Tibial artery (tissue), 4 donors: ENCODE data around the gene SRGAP1.

ENCODE experiments used
- DNase-seq, 2 donors: peaks; one replicate each; pipeline ENCODE4 v3.0.0-alpha.2; 2019
- H3K27ac ChIP-seq, 2 donors: fragments of 200-600 bp; sonication (generic) in 1 of 2; 1 replicate in 1 of 2; 2 replicates in 1 of 2; pipeline ENCODE4 v1.5.1; 2018 to 2019; ENCODE audit warnings: mild to moderate bottlenecking in 1 of 2
- H3K27me3 ChIP-seq, 2 donors: fragments of 200-600 bp; sonication (generic) in 1 of 2; one replicate each; pipeline versions ENCODE4 v1.5.1 to v1.6.0; 2016 to 2019
- H3K36me3 ChIP-seq, 3 donors: fragments of 200-600 bp; sonication (generic) in 2 of 3; one replicate each; pipeline ENCODE4 v1.5.1; 2016 to 2019; ENCODE audit warnings: mild to moderate bottlenecking in 2 of 3
- H3K4me1 ChIP-seq, 4 donors: fragments of 200-600 bp; sonication (generic) in 2 of 4; 1 replicate in 3 of 4; 2 replicates in 1 of 4; pipeline ENCODE4 v1.5.1; 2016 to 2019
- H3K4me3 ChIP-seq, 2 donors: fragments of 200-600 bp; sonication (generic) in 1 of 2; 1 replicate in 1 of 2; 2 replicates in 1 of 2; pipeline ENCODE4 v1.5.1; 2018 to 2019; ENCODE audit warnings: mild to moderate bottlenecking in 2 of 2
- H3K9me3 ChIP-seq, 3 donors: fragments of 200-600 bp; sonication (generic) in 1 of 3; one replicate each; pipeline ENCODE4 v1.5.1; 2016 to 2019
- intact Hi-C: fragments of 100-400 bp; cut with DNase I; formaldehyde crosslinking; loops from one replicate; pipeline ENCODE4 v1.15.0; 2023; ENCODE audit warnings: low total_unique reads
- TF ChIP-seq, protein P1 (sequence below), 2 experiments: fragments of 200-600 bp in 1 of 2; fragments of 450-650 bp in 1 of 2; IDR thresholded peaks; one replicate each; pipeline ENCODE4 v1.5.1; 2017 to 2019; ENCODE audit warnings: antibody characterized with exemption in 2 of 2, mild to moderate bottlenecking in 1 of 2, moderate library complexity in 1 of 2

SRGAP1 gene

DNA sequence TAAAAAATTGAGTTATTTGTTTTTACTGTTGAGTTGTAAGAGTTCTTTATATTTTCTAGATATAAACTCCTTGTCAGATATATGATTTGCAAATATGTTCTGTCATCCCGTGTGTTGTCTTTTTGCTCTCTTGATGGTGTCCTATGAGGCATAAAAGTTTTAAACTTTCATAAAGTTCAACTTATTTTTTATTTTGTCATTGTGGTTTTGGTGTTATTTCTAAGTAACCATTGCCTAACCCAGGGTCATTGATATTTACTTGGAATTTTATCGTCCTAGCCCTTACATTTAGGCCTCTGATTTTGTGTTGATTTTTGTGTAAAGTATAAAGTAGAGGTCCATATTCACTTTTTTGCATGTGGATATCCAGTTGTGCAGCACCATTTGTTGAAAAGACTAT is 63.1 kb downstream of the SRGAP1 start:
- Histone ChIP-seq H3K4me3 (no peak overlapping the region), H3K4me1 (peaks cover 0 to 5% (median under 1%) of the 10 kb centered on the region in 4 donors), H3K36me3 (no peaks in the 10 kb centered on the region), H3K9me3 (peaks cover 0 to 7% (median 0%) of the 10 kb centered on the region in 3 donors), H3K27me3 (no peaks in the 10 kb centered on the region), H3K27ac (no peak overlapping the region)
- no peak for DNase-seq
- TF ChIP-seq, protein P1, sequence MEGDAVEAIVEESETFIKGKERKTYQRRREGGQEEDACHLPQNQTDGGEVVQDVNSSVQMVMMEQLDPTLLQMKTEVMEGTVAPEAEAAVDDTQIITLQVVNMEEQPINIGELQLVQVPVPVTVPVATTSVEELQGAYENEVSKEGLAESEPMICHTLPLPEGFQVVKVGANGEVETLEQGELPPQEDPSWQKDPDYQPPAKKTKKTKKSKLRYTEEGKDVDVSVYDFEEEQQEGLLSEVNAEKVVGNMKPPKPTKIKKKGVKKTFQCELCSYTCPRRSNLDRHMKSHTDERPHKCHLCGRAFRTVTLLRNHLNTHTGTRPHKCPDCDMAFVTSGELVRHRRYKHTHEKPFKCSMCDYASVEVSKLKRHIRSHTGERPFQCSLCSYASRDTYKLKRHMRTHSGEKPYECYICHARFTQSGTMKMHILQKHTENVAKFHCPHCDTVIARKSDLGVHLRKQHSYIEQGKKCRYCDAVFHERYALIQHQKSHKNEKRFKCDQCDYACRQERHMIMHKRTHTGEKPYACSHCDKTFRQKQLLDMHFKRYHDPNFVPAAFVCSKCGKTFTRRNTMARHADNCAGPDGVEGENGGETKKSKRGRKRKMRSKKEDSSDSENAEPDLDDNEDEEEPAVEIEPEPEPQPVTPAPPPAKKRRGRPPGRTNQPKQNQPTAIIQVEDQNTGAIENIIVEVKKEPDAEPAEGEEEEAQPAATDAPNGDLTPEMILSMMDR (IDR thresholded peaks at IDR 0.05), result no peak
- intact Hi-C loops, result no loop called here

DNA sequence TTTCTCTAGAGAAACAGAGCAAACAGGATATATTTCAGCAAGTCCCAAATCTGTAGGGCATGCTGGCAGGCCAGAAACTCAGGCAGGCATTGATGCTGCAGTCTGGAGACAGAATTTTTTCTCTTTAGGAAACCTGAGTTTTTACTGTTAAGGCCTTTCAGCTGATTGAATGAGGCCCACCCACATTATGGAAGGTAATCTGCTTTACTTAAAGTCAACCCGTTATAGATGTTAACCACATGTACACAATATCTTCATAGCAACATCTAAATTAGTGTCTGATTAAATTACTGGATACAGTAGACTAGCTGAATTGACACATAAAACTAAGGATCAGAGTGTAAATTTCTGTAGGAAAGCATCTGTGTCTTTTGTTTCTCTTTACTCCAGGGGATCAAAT is 65.2 kb downstream of the SRGAP1 start:
- no peak overlapping the region for H3K4me3 ChIP-seq
- intact Hi-C loops, result no loop called here
- no peak overlapping the region for H3K27ac ChIP-seq
- no peaks in the 10 kb centered on the region for H3K27me3 ChIP-seq
- peaks cover 0 to 11% (median 0%) of the 10 kb centered on the region in 4 donors for H3K4me1 ChIP-seq
- no peaks in the 10 kb centered on the region for H3K36me3 ChIP-seq
- TF ChIP-seq, protein P1 (IDR thresholded peaks at IDR 0.05), result no peak
- DNase-seq, result no peak
- peaks cover 0 to 7% (median 0%) of the 10 kb centered on the region in 3 donors for H3K9me3 ChIP-seq

DNA sequence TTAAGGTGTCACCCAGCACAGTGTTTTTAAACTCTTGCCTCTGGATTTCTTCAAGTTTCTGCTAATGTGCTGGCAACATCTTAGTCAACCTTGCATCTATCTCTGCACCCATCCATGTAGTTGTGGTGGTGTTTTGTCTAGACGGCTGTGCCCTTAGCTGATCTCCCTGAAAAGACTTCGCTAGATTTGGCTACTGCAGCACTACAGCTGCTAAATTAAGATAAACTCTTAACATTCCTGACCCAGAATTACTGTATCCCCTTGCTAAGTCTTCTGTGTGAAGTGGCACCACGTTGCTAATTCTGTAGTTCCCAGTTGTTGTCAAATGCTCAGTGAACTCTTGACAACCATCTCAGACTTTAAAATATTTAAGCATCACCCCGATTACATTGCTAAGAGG is 66.8 kb downstream of the SRGAP1 start:
- H3K9me3 ChIP-seq, result peaks cover 0 to 3% (median 0%) of the 10 kb centered on the region in 3 donors
- peaks cover 0 to 27% (median 5%) of the 10 kb centered on the region in 4 donors for H3K4me1 ChIP-seq
- H3K36me3 ChIP-seq, result no peaks in the 10 kb centered on the region
- intact Hi-C loops, result no loop called here
- TF ChIP-seq, protein P1 (IDR thresholded peaks at IDR 0.05), result no peak
- no peak for DNase-seq
- no peak overlapping the region for H3K4me3 ChIP-seq
- H3K27ac ChIP-seq, result no peak overlapping the region
- H3K27me3 ChIP-seq, result no peaks in the 10 kb centered on the region

DNA sequence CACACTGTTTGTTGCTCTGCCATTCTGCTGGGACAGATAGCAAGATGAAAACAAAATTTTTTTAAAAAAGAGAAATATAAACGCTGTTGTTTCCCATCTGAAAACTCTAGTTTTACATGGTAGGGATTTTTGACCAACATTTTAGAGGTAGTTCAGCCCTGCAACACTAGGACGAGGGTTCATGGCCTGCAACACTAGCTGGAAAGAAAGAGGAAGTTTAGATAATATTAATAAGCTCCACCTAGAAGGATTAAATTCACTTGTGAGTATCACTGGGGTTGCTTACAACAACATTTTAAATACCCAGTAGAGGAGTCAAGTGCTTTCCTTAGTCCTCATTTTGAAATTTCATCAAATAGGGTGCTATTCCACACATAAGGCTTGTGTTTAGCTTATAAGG is 68.2 kb downstream of the SRGAP1 start:
- intact Hi-C loops, result no loop called here
- H3K4me1 ChIP-seq, result peaks cover 0 to 40% (median 13%) of the 10 kb centered on the region in 4 donors
- H3K4me3 ChIP-seq, result no peak overlapping the region
- H3K27me3 ChIP-seq, result no peaks in the 10 kb centered on the region
- TF ChIP-seq, protein P1 (IDR thresholded peaks at IDR 0.05), result no peak
- H3K27ac ChIP-seq, result no peak overlapping the region
- H3K36me3 ChIP-seq, result no peaks in the 10 kb centered on the region
- no peak for DNase-seq
- no peaks in the 10 kb centered on the region for H3K9me3 ChIP-seq

DNA sequence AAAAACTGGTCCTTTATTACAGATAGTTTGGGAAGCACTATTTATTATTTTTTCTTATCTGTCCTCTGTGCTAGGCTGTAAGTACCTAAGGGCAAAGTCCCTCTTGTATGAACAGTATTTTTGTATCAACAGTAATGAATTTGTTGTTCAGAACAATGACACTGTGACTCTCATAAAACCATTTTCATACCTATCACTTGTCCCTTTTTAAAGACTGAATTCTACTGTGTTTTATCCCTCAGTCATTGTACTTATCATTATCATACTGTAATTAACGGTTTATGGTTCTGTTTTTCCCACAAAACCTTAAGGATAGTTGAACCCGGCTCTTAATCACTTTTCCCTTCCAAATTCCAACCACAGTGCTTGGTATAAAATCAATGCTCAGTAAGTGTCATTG is 69.4 kb downstream of the SRGAP1 start:
- no peak overlapping the region for H3K4me3 ChIP-seq
- no peaks in the 10 kb centered on the region for H3K36me3 ChIP-seq
- no peaks in the 10 kb centered on the region for H3K9me3 ChIP-seq
- H3K27me3 ChIP-seq, result no peaks in the 10 kb centered on the region
- H3K27ac ChIP-seq, result no peak overlapping the region
- intact Hi-C loops, result no loop called here
- TF ChIP-seq, protein P1 (IDR thresholded peaks at IDR 0.05), result no peak
- DNase-seq, result no peak
- peaks cover 6 to 53% (median 19%) of the 10 kb centered on the region in 4 donors for H3K4me1 ChIP-seq
